GM18508 (cell line): ENCODE data around the gene HOXD8.

Experiments
- ATAC-seq: cut with Tn5 transposase; IDR thresholded peaks from one replicate; pipeline ENCODE4 v1.9.1; 2021; ENCODE audit warnings: moderate number of reproducible peaks; ENCODE audit not compliant: insufficient read depth, unreplicated experiment

Gene HOXD8

DNA sequence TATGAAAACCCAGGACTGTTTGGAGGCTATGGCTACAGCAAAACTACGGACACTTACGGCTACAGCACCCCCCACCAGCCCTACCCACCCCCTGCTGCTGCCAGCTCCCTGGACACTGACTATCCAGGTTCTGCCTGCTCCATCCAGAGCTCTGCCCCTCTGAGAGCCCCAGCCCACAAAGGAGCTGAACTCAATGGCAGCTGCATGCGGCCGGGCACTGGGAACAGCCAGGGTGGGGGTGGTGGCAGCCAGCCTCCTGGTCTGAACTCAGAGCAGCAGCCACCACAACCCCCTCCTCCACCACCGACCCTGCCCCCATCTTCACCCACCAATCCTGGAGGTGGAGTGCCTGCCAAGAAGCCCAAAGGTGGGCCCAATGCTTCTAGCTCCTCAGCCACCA, 39.7 kb downstream of the HOXD8 start:
- ATAC-seq = no peak

DNA sequence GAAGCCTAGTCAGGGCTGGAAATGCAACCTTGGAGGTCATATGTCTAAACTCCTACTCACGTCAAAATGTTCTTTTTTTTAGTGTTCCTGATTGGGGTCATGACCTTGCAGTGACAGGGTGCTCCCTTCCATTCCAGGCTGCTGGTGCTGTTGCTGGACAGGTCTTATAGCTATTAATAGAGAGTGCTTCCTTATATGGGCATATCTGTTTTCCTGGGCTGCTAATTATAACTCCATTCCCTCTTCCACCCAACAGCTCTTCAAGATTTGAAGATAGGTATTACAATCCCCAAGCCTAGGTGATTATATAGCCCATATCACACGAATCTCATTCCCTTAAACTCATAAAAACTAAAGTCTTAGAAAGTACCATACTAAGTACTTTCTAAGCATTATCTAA, 40.2 kb downstream of the HOXD8 start:
- no peak for ATAC-seq

DNA sequence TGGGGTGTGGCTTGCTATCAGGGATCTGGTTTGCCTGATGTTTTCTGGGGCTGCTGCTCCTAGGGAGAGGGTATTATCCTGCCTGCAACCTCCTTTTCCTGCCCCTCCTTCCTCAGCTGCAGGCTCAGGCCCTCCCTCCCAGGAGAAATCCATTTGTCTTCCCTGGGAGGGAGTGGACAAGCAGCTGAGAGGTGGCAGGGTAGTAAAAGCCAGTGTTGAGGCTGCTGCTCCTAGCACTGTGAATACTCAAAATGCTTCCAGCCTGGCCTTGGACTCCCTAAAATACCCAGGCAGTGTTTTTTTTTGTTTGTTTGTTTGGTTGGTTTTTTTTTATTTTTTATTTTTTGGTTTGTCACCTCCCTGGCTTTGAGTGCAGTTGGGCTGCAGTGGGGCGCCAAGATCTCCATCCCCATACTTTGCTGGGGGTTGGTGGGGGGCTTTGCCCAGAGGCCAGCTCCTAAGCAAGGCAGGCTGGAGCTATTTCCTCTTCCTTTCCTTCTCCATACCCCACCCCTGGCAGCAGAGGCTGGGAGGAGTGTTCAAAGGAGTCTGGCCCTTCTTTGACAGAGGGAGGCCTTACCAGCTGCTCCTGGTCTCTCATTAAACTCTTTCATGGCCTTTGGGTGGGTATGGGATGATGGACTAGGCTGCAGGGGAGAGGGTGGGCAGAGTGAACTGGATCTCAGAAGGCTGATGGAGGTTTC, 41.2 kb downstream of the HOXD8 start:
- ATAC-seq = no peak

DNA sequence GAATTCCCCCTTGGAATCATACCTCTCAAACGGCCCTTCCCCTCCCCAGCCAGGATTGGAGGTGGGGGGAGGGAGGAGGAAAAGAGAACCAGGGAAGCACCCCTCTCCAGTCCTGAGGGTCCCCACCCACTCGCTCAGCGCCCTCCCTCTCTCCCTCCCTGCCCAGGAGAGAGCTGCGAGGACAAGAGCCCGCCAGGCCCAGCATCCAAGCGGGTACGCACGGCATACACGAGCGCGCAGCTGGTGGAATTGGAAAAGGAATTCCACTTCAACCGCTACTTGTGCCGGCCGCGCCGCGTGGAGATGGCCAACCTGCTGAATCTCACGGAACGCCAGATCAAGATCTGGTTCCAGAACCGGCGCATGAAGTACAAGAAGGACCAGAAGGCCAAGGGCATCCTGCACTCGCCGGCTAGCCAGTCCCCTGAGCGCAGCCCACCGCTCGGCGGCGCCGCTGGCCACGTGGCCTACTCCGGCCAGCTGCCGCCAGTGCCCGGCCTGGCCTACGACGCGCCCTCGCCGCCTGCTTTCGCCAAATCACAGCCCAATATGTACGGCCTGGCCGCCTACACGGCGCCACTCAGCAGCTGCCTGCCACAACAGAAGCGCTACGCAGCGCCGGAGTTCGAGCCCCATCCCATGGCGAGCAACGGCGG, 42.0 kb downstream of the HOXD8 start:
- no peak for ATAC-seq

DNA sequence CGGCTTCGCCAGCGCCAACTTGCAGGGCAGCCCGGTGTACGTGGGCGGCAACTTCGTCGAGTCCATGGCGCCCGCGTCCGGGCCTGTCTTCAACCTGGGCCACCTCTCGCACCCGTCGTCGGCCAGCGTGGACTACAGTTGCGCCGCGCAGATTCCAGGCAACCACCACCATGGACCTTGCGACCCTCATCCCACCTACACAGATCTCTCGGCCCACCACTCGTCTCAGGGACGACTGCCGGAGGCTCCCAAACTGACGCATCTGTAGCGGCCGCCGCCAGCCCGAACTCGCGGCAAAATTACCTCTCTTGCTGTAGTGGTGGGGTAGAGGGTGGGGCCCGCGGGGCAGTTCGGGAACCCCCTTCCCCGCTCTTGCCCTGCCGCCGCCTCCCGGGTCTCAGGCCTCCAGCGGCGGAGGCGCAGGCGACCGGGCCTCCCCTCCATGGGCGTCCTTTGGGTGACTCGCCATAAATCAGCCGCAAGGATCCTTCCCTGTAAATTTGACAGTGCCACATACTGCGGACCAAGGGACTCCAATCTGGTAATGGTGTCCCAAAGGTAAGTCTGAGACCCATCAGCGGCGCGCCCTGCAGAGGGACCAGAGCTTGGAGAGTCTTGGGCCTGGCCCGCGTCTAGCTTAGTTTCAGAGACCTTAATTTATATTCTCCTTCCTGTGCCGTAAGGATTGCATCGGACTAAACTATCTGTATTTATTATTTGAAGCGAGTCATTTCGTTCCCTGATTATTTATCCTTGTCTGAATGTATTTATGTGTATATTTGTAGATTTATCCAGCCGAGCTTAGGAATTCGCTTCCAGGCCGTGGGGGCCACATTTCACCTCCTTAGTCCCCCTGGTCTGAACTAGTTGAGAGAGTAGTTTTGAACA, 42.7 kb downstream of the HOXD8 start:
- no peak for ATAC-seq

DNA sequence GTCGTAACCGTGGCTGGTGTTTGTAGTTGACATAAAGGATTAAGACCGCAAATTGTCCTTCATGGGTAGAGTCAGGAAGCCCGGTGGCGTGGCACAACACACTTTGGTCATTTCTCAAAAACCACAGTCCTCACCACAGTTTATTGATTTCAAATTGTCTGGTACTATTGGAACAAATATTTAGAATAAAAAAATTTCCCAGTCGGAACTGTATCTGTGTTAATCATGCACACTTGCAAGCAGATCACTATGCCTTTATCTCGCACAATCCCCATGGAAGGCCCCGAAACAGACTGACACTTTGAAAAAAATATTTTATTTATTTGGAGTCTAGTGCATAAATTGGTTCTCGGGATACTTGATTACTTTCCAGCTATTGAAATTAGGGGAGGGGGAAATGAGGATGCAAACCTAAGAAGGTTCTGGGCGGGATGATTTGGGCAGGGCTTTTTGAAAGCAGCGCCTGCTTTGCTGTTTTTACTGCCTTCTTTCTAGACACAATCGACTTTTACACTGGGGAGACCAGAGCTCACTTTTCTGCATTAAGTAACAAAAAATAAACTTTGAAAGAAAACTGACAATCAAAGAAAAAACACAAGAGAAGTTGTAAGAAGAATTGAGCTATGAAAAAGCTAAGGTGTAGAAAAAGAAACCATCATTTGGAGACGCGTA, 43.5 kb downstream of the HOXD8 start:
- no peak for ATAC-seq

DNA sequence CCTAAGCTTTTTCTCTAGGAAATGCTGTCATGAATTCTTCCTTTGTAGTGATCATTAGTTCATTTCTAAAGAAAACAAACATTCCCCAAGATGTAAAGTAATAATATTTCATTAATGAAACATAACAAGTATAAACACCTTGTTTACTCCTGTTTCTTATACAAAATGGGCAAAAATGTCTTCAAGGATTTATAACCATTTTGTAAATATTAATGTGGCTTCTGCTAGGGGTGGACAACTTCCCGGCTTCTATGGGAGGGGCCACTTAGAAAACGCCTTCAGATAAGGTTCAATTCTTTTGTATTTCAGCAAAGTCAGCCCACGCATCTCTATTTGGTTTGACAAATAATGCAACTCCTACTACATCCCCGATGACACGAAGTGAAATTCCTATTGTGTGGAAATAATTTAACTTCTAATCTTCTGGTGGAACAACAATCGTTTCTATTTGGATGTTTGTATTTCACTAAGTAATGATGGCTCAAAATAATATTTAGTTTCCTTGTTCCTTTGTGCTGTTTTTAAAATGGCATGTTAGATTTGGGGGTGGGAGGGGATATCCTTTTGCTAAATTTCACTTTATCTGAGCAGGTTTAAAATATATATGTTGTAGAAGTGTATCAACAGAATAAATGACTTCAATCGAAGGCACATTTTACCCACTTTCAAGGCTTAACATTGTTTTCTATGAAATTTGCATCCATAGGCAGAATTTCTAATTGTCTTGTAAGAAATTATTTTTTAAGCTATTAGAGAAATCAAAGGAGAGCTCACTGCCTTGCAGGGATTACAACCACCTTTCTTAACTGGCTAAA, 44.3 kb downstream of the HOXD8 start:
- no peak for ATAC-seq

DNA sequence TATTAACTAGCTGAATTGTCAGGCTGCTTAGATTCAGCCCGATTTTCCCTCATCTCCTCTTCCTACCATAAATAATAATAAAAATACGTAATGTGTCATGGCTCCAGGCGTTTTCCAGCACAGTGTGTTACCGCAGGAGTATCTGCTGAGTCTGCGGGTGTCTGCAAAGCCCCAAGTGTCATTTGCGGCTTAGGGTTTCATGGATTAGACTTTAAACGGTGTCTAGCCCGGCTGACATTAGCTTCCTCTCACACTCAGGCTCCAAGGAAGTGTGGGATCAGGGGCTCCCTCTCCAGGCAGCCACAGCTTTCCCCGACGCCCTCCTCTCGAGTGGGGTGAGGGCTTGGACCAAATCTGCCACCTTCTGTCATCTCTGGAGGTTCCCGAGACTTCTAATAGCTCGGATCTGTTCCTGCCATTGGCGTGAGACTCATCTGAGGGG, 44.9 kb downstream of the HOXD8 start:
- no peak for ATAC-seq

DNA sequence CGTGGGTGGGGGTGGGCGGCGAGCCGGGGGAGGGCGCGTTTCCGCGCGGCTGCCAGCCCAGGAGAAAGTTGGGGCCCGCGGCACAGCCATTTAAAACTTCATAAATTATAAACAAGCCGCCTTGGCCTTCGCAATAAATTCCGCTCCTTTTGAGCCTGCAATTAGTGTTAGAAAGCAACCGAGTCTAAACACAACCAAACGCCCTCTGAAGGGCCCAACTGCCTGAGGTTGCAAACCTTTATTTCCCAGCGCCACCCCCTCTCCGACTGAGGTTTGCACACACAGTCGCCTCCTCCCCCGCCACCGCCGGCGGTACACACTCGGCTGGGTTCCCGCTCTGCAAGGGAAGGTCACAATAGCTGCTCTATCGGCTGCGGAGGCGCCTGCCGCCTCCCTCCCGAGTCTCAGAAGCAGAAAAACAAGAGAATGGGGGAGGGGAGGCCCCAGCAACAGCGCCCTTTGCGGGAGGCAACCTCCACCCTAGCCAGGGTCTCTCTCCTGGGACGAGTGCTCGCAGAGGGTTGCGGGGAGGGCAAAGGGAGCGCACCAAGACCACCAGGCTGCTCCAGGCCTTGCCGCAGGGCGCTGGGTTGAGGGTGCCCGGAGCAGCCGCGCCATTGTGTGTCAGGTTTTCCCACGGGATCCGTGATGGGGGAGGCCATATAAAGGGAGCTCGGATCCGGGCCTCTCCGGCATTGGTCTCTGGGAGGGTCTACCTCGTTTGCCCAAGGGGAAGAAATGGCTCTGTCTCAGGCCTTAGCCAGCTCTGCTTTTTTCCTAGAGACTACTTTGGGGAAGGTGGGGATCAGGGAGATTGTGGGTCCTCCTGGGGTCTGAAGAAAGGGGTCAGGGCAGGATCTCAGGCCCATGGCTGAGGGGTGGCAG, 45.6 kb downstream of the HOXD8 start:
- ATAC-seq = no peak

DNA sequence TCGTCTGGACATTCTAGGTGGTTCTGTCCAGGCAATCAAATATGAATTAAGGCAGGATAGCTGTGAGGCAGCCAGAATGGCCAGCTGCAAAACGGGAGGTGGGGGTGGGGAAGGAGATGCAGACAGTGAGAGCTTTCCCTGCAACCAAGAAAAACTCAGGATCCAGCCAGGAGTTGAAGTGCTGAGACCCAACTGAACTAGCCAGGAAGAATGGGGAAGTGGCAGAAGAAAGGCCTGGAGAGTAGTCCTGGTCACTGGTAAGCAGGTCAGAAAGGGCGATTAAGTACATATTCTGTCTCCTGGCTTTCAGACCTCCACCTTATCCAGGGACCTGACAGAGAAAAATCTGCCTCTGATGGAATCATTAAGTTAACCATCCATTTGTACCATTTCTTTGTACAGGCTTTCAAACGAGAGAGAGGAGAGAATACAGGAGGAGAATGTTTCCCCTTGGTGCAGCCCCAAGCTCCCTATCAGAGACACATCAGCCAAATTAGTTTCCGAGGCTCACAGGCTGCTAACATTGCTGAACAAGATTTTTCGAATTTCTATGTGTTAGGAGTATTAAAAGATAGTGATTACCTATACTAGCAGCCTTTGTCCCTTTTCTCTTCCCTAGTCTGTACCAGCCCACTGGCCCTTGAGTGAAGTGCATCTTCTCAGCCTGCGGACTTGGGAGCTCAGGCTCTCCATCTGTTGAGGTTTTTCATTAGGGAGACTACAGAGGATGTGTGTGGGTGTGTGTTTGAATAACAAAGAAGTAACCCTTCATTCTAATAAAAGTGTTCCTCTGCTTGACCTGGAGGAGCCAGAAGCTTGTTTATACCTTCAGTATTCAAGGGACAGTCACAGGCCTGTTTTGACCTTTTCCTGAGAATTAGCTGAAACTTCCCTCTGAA, 46.5 kb downstream of the HOXD8 start:
- no peak for ATAC-seq

DNA sequence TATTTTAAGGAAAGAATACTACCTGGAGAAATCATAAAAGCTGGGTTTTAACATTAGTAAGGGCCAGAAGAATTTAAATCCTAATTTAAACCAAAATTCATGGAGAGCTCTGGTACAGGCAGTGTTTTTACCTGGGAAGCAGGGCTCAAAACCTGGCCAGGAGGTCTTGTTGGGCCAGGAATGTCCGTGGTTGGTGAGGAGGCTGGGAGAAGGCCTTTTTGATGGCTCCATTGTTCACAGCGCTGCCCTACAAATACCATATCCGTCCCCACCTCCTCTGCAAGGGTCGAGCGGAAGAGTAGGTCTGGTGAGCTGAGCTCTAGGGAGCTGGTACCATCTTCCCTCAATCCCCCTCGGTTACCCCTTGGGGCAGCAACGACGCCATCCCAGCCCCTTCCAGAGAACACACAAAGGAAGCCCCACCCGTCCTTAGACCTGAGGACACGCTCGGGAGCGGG, 48.1 kb downstream of the HOXD8 start:
- no peak for ATAC-seq

DNA sequence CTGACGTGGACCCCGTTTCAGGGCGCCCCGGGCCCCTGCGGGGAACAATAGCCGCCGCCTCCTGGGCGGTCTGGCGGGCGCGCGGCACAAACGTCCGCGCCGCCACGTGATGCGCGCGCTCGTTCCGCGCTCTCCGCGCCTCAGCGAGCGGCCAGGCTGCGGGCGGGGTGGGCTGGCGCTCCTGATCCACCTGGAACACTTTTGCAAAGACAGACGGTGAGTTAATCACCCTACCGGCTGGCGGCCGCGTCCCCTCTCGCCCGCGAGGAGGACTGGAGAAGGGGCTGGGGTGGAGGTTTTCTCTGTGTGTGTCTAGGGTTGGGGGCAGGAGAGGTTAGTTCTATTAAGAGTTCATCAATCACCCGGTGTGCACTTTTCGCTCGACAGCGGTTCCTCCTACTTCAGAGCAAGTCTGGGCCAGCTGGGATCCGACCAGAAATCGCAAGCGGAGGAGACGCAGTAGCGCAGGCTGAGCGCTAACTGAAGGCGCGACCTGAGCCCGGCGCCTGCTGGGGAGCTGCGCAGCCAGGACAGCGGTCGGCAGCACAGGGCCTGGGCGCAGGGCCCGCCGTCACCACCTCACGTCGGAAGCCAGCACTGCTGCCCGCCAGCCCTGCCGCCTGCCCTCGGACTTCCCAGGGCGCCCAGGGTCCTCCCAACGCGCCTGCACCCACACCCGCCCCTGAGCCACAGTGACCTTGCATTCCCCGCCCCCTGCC, 48.7 kb downstream of the HOXD8 start:
- no peak for ATAC-seq

DNA sequence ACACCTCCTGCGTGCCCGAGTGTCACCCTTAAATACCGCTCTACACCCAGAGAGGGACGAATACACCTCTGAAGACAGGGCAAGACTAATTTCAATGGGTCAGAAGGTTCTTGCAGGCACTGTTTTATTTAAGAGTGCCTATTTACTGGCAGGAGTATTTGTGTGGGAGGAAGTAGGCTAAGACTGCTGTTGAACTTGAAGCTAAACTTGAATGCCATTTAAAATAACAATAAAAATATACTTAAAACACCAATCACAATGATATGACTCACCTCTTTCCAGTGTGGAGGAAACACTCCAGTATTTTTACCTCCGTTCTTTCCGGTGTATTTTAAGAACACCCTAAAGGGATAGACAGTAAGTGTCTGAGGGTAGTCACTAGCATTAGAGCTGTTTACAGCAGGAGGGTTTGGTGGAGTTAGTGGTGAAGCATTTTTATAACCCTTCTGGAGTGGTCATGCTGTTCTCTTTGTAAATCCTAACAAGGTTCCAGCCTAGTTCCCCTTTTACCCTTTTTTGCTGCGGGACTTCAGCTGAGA, 49.3 kb downstream of the HOXD8 start:
- ATAC-seq = no peak

DNA sequence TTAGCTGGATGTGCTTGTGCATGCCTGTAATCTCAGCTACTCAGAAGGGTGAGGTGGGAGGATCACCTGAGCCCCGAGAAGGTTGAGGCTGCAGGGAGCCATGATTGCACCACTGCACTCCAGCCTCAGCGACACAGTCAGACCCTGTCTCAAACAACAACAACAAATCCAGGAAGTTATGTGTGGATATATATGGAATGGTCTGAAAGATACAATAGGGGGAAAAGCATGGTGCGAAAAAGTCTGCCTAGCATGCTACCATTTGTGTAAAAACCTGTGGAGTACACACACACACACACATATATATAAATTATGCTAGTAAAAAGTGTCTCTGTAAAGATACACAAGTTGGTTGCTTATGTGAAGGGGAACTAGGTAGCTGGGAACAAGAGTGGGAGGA, 52.0 kb downstream of the HOXD8 start:
- no peak for ATAC-seq
